ENCODE results near the gene DYNLT2. TPM values are rescaled to one million over a fixed set of nuclear protein-coding genes. Genes with fewer than 3 reads are reported as not detected.

Gene DYNLT2
- total and polyA plus RNA-seq, 2 of the 13 experiments (the other 11 are each of a cell fraction or from before 2014, with no cell fraction given), result 2.1 to 4.3 TPM

DNA sequence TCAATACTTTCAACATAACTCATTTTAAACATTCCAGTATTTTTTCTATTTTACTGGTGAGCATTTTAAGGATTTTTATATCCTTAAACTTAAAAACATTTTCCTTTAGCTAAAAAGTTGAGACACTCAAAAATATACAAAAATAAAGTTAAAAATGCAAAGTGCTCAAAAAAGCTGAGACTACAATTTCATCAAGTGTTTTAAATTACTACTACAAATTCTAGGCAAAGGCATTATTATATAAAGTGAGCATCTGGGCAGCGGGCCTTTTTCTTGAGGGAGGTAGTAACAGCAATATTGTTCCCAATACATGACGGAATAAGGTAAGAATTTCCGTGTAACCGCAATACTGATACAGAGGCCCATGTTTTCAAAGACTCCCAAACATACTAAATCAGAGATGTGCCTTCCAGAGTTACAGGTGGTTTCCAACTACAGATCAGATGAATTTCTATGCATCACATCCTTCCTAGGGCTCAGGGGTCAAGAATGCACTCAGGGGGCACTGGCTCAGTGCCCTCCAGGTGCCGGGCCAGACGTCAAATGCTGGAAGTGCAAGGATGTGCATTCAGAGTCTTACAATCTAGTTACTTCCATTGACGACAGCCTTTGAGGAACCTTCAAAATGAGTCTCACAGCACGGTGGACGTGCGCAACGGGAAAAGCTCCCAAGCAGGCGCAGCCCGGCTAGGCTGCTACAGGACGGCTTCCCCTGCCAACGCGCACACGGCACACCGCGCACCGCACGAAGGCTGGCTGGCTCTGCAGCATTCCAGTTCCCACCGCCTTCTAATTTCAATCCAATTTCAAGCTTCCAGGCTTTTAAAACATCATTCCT is 28.8 kb downstream of the DYNLT2 start (continued):
- TF ChIP-seq, protein P1, sequence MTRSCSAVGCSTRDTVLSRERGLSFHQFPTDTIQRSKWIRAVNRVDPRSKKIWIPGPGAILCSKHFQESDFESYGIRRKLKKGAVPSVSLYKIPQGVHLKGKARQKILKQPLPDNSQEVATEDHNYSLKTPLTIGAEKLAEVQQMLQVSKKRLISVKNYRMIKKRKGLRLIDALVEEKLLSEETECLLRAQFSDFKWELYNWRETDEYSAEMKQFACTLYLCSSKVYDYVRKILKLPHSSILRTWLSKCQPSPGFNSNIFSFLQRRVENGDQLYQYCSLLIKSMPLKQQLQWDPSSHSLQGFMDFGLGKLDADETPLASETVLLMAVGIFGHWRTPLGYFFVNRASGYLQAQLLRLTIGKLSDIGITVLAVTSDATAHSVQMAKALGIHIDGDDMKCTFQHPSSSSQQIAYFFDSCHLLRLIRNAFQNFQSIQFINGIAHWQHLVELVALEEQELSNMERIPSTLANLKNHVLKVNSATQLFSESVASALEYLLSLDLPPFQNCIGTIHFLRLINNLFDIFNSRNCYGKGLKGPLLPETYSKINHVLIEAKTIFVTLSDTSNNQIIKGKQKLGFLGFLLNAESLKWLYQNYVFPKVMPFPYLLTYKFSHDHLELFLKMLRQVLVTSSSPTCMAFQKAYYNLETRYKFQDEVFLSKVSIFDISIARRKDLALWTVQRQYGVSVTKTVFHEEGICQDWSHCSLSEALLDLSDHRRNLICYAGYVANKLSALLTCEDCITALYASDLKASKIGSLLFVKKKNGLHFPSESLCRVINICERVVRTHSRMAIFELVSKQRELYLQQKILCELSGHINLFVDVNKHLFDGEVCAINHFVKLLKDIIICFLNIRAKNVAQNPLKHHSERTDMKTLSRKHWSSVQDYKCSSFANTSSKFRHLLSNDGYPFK (CRISPR knock-in tag; IDR thresholded peaks at IDR 0.05; ENCODE audit: borderline replicate concordance), result peak; percentile 69; the same call in 1 of the 2 replicates
- TF ChIP-seq ZIK1 (CRISPR knock-in tag; IDR thresholded peaks at IDR 0.05; ENCODE audit: borderline replicate concordance, low read depth) (no peak), ATAD3A (CRISPR knock-in tag; IDR thresholded peaks at IDR 0.05) (no peak), NCOA5 (CRISPR knock-in tag; IDR thresholded peaks at IDR 0.05) (no peak), ZNF543 (CRISPR knock-in tag; IDR thresholded peaks at IDR 0.05) (no peak), ZNF12 (CRISPR knock-in tag; IDR thresholded peaks at IDR 0.05) (no peak), SPEN (CRISPR knock-in tag; IDR thresholded peaks at IDR 0.05; ENCODE audit: low read depth) (no peak), SIX1 (CRISPR knock-in tag; IDR thresholded peaks at IDR 0.05; ENCODE audit: borderline replicate concordance) (no peak), POLR2AphosphoS5 (IDR thresholded peaks at IDR 0.05; ENCODE audit: low read depth, low read length) (no peak), GATAD1 (CRISPR knock-in tag; IDR thresholded peaks at IDR 0.05) (no peak), DNMT1 (CRISPR knock-in tag; IDR thresholded peaks at IDR 0.05) (no peak), RXRA (CRISPR knock-in tag; IDR thresholded peaks at IDR 0.05) (peak; percentile 20; the same call in 1 of the 2 replicates), POLR2G (IDR thresholded peaks at IDR 0.05; ENCODE audit: low read depth, low read length) (no peak; the same call in none of the 2 replicates), SMARCC2 (IDR thresholded peaks at IDR 0.05) (no peak), MXI1 (IDR thresholded peaks at IDR 0.05; ENCODE audit: borderline replicate concordance, low read depth, low read length) (no peak), FOXK2 (IDR thresholded peaks at IDR 0.05) (no peak), XRCC5 (optimal IDR thresholded peaks at IDR 0.05; ENCODE audit: low read length) (no peak)
- TF ChIP-seq, protein P2, sequence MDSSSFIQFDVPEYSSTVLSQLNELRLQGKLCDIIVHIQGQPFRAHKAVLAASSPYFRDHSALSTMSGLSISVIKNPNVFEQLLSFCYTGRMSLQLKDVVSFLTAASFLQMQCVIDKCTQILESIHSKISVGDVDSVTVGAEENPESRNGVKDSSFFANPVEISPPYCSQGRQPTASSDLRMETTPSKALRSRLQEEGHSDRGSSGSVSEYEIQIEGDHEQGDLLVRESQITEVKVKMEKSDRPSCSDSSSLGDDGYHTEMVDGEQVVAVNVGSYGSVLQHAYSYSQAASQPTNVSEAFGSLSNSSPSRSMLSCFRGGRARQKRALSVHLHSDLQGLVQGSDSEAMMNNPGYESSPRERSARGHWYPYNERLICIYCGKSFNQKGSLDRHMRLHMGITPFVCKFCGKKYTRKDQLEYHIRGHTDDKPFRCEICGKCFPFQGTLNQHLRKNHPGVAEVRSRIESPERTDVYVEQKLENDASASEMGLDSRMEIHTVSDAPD (CRISPR knock-in tag; IDR thresholded peaks at IDR 0.05), result no peak
- TF ChIP-seq, protein P3, sequence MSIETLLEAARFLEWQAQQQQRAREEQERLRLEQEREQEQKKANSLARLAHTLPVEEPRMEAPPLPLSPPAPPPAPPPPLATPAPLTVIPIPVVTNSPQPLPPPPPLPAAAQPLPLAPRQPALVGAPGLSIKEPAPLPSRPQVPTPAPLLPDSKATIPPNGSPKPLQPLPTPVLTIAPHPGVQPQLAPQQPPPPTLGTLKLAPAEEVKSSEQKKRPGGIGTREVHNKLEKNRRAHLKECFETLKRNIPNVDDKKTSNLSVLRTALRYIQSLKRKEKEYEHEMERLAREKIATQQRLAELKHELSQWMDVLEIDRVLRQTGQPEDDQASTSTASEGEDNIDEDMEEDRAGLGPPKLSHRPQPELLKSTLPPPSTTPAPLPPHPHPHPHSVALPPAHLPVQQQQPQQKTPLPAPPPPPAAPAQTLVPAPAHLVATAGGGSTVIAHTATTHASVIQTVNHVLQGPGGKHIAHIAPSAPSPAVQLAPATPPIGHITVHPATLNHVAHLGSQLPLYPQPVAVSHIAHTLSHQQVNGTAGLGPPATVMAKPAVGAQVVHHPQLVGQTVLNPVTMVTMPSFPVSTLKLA (IDR thresholded peaks at IDR 0.05), result no peak
- TF ChIP-seq, protein P4, sequence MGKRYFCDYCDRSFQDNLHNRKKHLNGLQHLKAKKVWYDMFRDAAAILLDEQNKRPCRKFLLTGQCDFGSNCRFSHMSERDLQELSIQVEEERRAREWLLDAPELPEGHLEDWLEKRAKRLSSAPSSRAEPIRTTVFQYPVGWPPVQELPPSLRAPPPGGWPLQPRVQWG (CRISPR knock-in tag; IDR thresholded peaks at IDR 0.05; ENCODE audit: borderline replicate concordance, low read depth), result no peak

Data from HepG2 (cell line).